ENCODE results near the gene RBM20.

RBM20 gene

GRCh38 chr10:110642204-110643034, 1.7 kb upstream of the RBM20 start:
- no peaks in the 10 kb centered on the region for H3K4me1 ChIP-seq (ENCODE audit: low read length)
- no peak for DNase-seq
- no peaks in the 10 kb centered on the region for H3K79me2 ChIP-seq (ENCODE audit: low read length)
- peaks cover 13% of the 10 kb centered on the region for H3K27me3 ChIP-seq (replicated peaks; ENCODE audit: insufficient read depth, low read length)
- no peak overlapping the region for H3K4me2 ChIP-seq (ENCODE audit: low read depth, low read length)
- no peaks in the 10 kb centered on the region for H4K20me1 ChIP-seq (ENCODE audit: insufficient read depth, low read length)
- no peak for TF ChIP-seq EZH2phosphoT487 (IDR thresholded peaks at IDR 0.05; ENCODE audit: low read length)
- TF ChIP-seq EZH2 (optimal IDR thresholded peaks at IDR 0.05; ENCODE audit: low read depth, low read length) = no peak
- no peak for TF ChIP-seq CTCF (IDR thresholded peaks at IDR 0.05; ENCODE audit: low read length)
- H3K9me3 ChIP-seq (replicated peaks; ENCODE audit: insufficient read depth, low read length) = no peaks in the 10 kb centered on the region
- H3F3A ChIP-seq (ENCODE audit: insufficient read depth, low read length) = no peaks in the 10 kb centered on the region
- no peak overlapping the region for H3K27ac ChIP-seq (ENCODE audit: low read length)
- no peak overlapping the region for H3K9ac ChIP-seq (ENCODE audit: low read length)
- no peaks in the 10 kb centered on the region for H3K36me3 ChIP-seq (replicated peaks; ENCODE audit: insufficient read depth, low read length)
- no peaks in the 10 kb centered on the region for H3K9me2 ChIP-seq (replicated peaks; ENCODE audit: insufficient read depth, low read length)
- no peak overlapping the region for H2AFZ ChIP-seq (ENCODE audit: low read length)
- H3K4me3 ChIP-seq (ENCODE audit: low read length) = no peak overlapping the region

GRCh38 chr10:110643035-110643652, 992 bp upstream of the RBM20 start:
- H3K9me2 ChIP-seq (replicated peaks; ENCODE audit: insufficient read depth, low read length) = no peaks in the 10 kb centered on the region
- DNase-seq = no peak
- H3K4me2 ChIP-seq (ENCODE audit: low read depth, low read length) = peak overlapping the region; percentile 66
- H3K27ac ChIP-seq (ENCODE audit: low read length) = no peak overlapping the region
- H3K4me3 ChIP-seq (ENCODE audit: low read length) = peak overlapping the region; percentile 40
- peaks cover 13% of the 10 kb centered on the region for H3K27me3 ChIP-seq (replicated peaks; ENCODE audit: insufficient read depth, low read length)
- H3K79me2 ChIP-seq (ENCODE audit: low read length) = no peaks in the 10 kb centered on the region
- no peaks in the 10 kb centered on the region for H3K36me3 ChIP-seq (replicated peaks; ENCODE audit: insufficient read depth, low read length)
- no peaks in the 10 kb centered on the region for H3K4me1 ChIP-seq (ENCODE audit: low read length)
- no peak for TF ChIP-seq CTCF (IDR thresholded peaks at IDR 0.05; ENCODE audit: low read length)
- TF ChIP-seq EZH2 (optimal IDR thresholded peaks at IDR 0.05; ENCODE audit: low read depth, low read length) = no peak
- TF ChIP-seq EZH2phosphoT487 (IDR thresholded peaks at IDR 0.05; ENCODE audit: low read length) = no peak
- no peak overlapping the region for H2AFZ ChIP-seq (ENCODE audit: low read length)
- no peaks in the 10 kb centered on the region for H3K9me3 ChIP-seq (replicated peaks; ENCODE audit: insufficient read depth, low read length)
- no peaks in the 10 kb centered on the region for H3F3A ChIP-seq (ENCODE audit: insufficient read depth, low read length)
- no peaks in the 10 kb centered on the region for H4K20me1 ChIP-seq (ENCODE audit: insufficient read depth, low read length)
- no peak overlapping the region for H3K9ac ChIP-seq (ENCODE audit: low read length)

GRCh38 chr10:110644598-110645462, 694 bp downstream of the RBM20 start:
- no peaks in the 10 kb centered on the region for H3K9me2 ChIP-seq (replicated peaks; ENCODE audit: insufficient read depth, low read length)
- H3K27ac ChIP-seq (ENCODE audit: low read length) = no peak overlapping the region
- H3K9ac ChIP-seq (ENCODE audit: low read length) = no peak overlapping the region
- no peaks in the 10 kb centered on the region for H3K79me2 ChIP-seq (ENCODE audit: low read length)
- H3K4me2 ChIP-seq (ENCODE audit: low read depth, low read length) = peak overlapping the region; percentile 66; the same call in 1 of the 2 replicates
- H4K20me1 ChIP-seq (ENCODE audit: insufficient read depth, low read length) = no peaks in the 10 kb centered on the region
- no peaks in the 10 kb centered on the region for H3K4me1 ChIP-seq (ENCODE audit: low read length)
- H3K9me3 ChIP-seq (replicated peaks; ENCODE audit: insufficient read depth, low read length) = no peaks in the 10 kb centered on the region
- H3K36me3 ChIP-seq (replicated peaks; ENCODE audit: insufficient read depth, low read length) = no peaks in the 10 kb centered on the region
- peaks cover 13% of the 10 kb centered on the region for H3K27me3 ChIP-seq (replicated peaks; ENCODE audit: insufficient read depth, low read length)
- peak overlapping the region; percentile 40 for H3K4me3 ChIP-seq (ENCODE audit: low read length)
- no peak for TF ChIP-seq EZH2phosphoT487 (IDR thresholded peaks at IDR 0.05; ENCODE audit: low read length)
- no peaks in the 10 kb centered on the region for H3F3A ChIP-seq (ENCODE audit: insufficient read depth, low read length)
- no peak for DNase-seq
- peak overlapping the region; percentile 46 for H2AFZ ChIP-seq (ENCODE audit: low read length)

Data from MM.1S (cell line).